DMS114 treated with DMSO at 0.1 percent for 48 hours (cell line): Measurements from ENCODE around the gene ZFP64.
A peak's percentile ranks its signal among the peaks of the same experiment; 100 is the strongest.
"Not testable (repeated sequence)": the region's sequence is repeated elsewhere in the genome, so short reads cannot be mapped to it uniquely, and the experiment has no call there.

ENCODE experiments used
- DNase-seq: peaks from one replicate; lab custom pipeline; 2025; ENCODE audit not compliant: unreplicated experiment; lab: John Stamatoyannopoulos, UW

Gene ZFP64

GRCh38 chr20:52160049-52160570 lies 31.5 kb downstream of the ZFP64 start:
- DNase-seq: no peak

- no peak for DNase-seq
Observed at GRCh38 chr20:52154575-52154974, 37.0 kb downstream of the ZFP64 start.

GRCh38 chr20:52153896-52154295 lies 37.7 kb downstream of the ZFP64 start:
- DNase-seq: no peak

- DNase-seq: no peak
Observed at GRCh38 chr20:52152921-52153320, 38.7 kb downstream of the ZFP64 start.

GRCh38 chr20:52152416-52152815 lies 39.2 kb downstream of the ZFP64 start:
- DNase-seq: no peak

- peak; percentile 74 for DNase-seq
Observed at GRCh38 chr20:52150440-52151258, 40.9 kb downstream of the ZFP64 start.

- no peak for DNase-seq
Observed at GRCh38 chr20:52145587-52145986, 46.0 kb downstream of the ZFP64 start.

GRCh38 chr20:52143277-52143676 lies 48.3 kb downstream of the ZFP64 start:
- DNase-seq: no peak

GRCh38 chr20:52142757-52143156 lies 48.8 kb downstream of the ZFP64 start:
- DNase-seq: no peak

GRCh38 chr20:52139986-52140385 lies 51.6 kb downstream of the ZFP64 start:
- no peak for DNase-seq

- no peak for DNase-seq
Observed at GRCh38 chr20:52137850-52138249, 53.7 kb downstream of the ZFP64 start.

- not testable (repeated sequence) for DNase-seq
Observed at GRCh38 chr20:52133714-52134113, 57.9 kb downstream of the ZFP64 start.

- no peak for DNase-seq
Observed at GRCh38 chr20:52132337-52132736, 59.2 kb downstream of the ZFP64 start.

GRCh38 chr20:52131048-52131643 lies 60.4 kb downstream of the ZFP64 start:
- no peak for DNase-seq

- no peak for DNase-seq
Observed at GRCh38 chr20:52130406-52130805, 61.2 kb downstream of the ZFP64 start.

- no peak for DNase-seq
Observed at GRCh38 chr20:52129611-52130010, 62.0 kb downstream of the ZFP64 start.

GRCh38 chr20:52127309-52127708 lies 64.3 kb downstream of the ZFP64 start:
- DNase-seq: no peak

GRCh38 chr20:52124821-52125220 lies 66.8 kb downstream of the ZFP64 start:
- no peak for DNase-seq

GRCh38 chr20:52118696-52119095 lies 72.9 kb downstream of the ZFP64 start:
- DNase-seq: no peak

- no peak for DNase-seq
Observed at GRCh38 chr20:52118016-52118623, 73.5 kb downstream of the ZFP64 start.

- no peak for DNase-seq
Observed at GRCh38 chr20:52110456-52110855, 81.1 kb downstream of the ZFP64 start.
